HepG2 (cell line): Measurements from ENCODE around the gene INHA. TPM values are rescaled to one million over a fixed set of nuclear protein-coding genes. Genes with fewer than 3 reads are reported as not detected.

Source experiments
- ARID2 ChIP-seq: sonication (generic); formaldehyde crosslinking; IDR thresholded peaks from 2 replicates; pipeline ENCODE4 v1.8.1; 2022; ENCODE audit warnings: mild to moderate bottlenecking, missing genetic modification reagents, borderline replicate concordance
- EP300 ChIP-seq, 3 experiments: sonication (generic) in 1 of 3; formaldehyde crosslinking in 1 of 3; IDR thresholded peaks; 2 replicates each; pipeline versions ENCODE4 v1.5.1 to v1.6.1; 2011 to 2020; ENCODE audit warnings: low read depth in 2 of 3, low read length in 2 of 3, borderline replicate concordance in 1 of 3, improper control_type of control experiment in 1 of 3, mild to moderate bottlenecking in 1 of 3, missing genetic modification reagents in 1 of 3, moderate library complexity in 1 of 3
- GZF1 ChIP-seq: sonication (generic); formaldehyde crosslinking; IDR thresholded peaks from 2 replicates; pipeline ENCODE4 v1.5.1; 2020; ENCODE audit warnings: mild to moderate bottlenecking, missing genetic modification reagents
- HNF4G ChIP-seq, 2 experiments: sonication (generic) in 1 of 2; formaldehyde crosslinking in 1 of 2; IDR thresholded peaks; 2 replicates each; pipeline versions ENCODE4 v1.4.0 to v1.6.1; 2011 to 2020; ENCODE audit warnings: borderline replicate concordance in 2 of 2, low read depth in 2 of 2, mild to moderate bottlenecking in 2 of 2, low read length in 1 of 2, missing genetic modification reagents in 1 of 2, moderate library complexity in 1 of 2
- IRF2 ChIP-seq: IDR thresholded peaks from 2 replicates; pipeline ENCODE4 v1.6.1; 2018; ENCODE audit warnings: missing genetic modification reagents, missing compliant biosample characterization
- MAZ ChIP-seq, 2 experiments: sonication (generic) in 1 of 2; formaldehyde crosslinking in 1 of 2; IDR thresholded peaks; 2 replicates each; pipeline versions ENCODE4 v1.5.0 to v1.6.1; 2012 to 2020; ENCODE audit warnings: low read depth in 2 of 2, mild to moderate bottlenecking in 2 of 2, borderline replicate concordance in 1 of 2, improper control_type of control experiment in 1 of 2, low read length in 1 of 2, missing genetic modification reagents in 1 of 2, moderate library complexity in 1 of 2
- POLR2A ChIP-seq, 2 experiments: IDR thresholded peaks; 2 replicates each; pipeline ENCODE4 v1.6.1; 2011; ENCODE audit warnings: low read depth in 2 of 2, low read length in 2 of 2, mild to moderate bottlenecking in 1 of 2, moderate library complexity in 1 of 2; ENCODE audit not compliant: insufficient read depth in 1 of 2
- POLR2G ChIP-seq: fragments of 200-400 bp; formaldehyde crosslinking; IDR thresholded peaks from 2 replicates; pipeline ENCODE4 v1.6.1; 2018; ENCODE audit warnings: mild to moderate bottlenecking, low read depth, low read length, moderate library complexity
- SMARCE1 ChIP-seq: fragments of 450-650 bp; IDR thresholded peaks from 2 replicates; pipeline ENCODE4 v1.6.1; 2017; ENCODE audit warnings: borderline replicate concordance
- SNAPC2 ChIP-seq: sonication (generic); formaldehyde crosslinking; IDR thresholded peaks from 2 replicates; pipeline ENCODE4 v1.8.1; 2022; ENCODE audit warnings: mild to moderate bottlenecking, missing genetic modification reagents
- SP4 ChIP-seq: sonication (generic); formaldehyde crosslinking; IDR thresholded peaks from 2 replicates; pipeline ENCODE4 v1.8.1; 2023; ENCODE audit warnings: mild to moderate bottlenecking, missing genetic modification reagents
- YEATS2 ChIP-seq: sonication (generic); formaldehyde crosslinking; IDR thresholded peaks from 2 replicates; pipeline ENCODE4 v1.4.0; 2020; ENCODE audit warnings: missing genetic modification reagents, borderline replicate concordance
- YY1 ChIP-seq: IDR thresholded peaks from 2 replicates; pipeline ENCODE4 v1.6.1; 2011; ENCODE audit warnings: low read length, low read depth, moderate library complexity, mild to moderate bottlenecking; ENCODE audit not compliant: insufficient read depth, insufficient replicate concordance
- ZBTB1 ChIP-seq: sonication (generic); formaldehyde crosslinking; IDR thresholded peaks from 2 replicates; pipeline ENCODE4 v1.4.0; 2020; ENCODE audit warnings: missing genetic modification reagents, borderline replicate concordance
- ZHX1 ChIP-seq: sonication (generic); formaldehyde crosslinking; IDR thresholded peaks from 2 replicates; pipeline ENCODE4 v1.8.1; 2022; ENCODE audit warnings: low read depth, mild to moderate bottlenecking, missing genetic modification reagents
- ZNF264 ChIP-seq: sonication (generic); formaldehyde crosslinking; IDR thresholded peaks from 2 replicates; pipeline ENCODE4 v1.4.0; 2020; ENCODE audit warnings: missing genetic modification reagents
- ZNF441 ChIP-seq: sonication (generic); formaldehyde crosslinking; IDR thresholded peaks from 2 replicates; pipeline ENCODE4 v1.7.0; 2021; ENCODE audit warnings: missing genetic modification reagents, borderline replicate concordance
- ZNF501 ChIP-seq: sonication (generic); formaldehyde crosslinking; IDR thresholded peaks from 2 replicates; pipeline ENCODE4 v1.5.1; 2020; ENCODE audit warnings: mild to moderate bottlenecking, moderate library complexity, missing genetic modification reagents
- ZNF687 ChIP-seq: sonication (generic); formaldehyde crosslinking; IDR thresholded peaks from 2 replicates; pipeline ENCODE4 v1.5.1; 2020; ENCODE audit warnings: mild to moderate bottlenecking, missing genetic modification reagents, moderate library complexity
- polyA plus RNA-seq, 8 experiments: library from polyadenylated mRNA; depleted of rRNA in 3 of 8; stranded (reverse) in 7 of 8; unstranded in 1 of 8; fragments of >200 nt; fragmentation: Illumina TruSeq in 4 of 8; extraction: Trizol in 4 of 8; gene quantifications; 2 replicates each; pipeline versions ENCODE4 v1.2.1 to v1.2.3, GENCODE V29; 2011 to 2016; ENCODE audit warnings: low read depth in 4 of 8, missing spikeins in 1 of 8, mixed read lengths in 1 of 8; ENCODE audit not compliant: insufficient read depth in 1 of 8
- total RNA-seq, 5 experiments: library from RNA; depleted of rRNA; stranded (reverse); fragments of >200 nt; fragmentation: Illumina TruSeq; extraction: Trizol; gene quantifications; 2 replicates each; pipeline ENCODE4 v1.2.3, GENCODE V29; 2016; ENCODE audit warnings: low read depth in 1 of 5

INHA gene
- total and polyA plus RNA-seq, 2 of the 13 experiments (the other 11 are each of a cell fraction or from before 2014, with no cell fraction given), result 4.1 to 15.2 TPM

GRCh38 chr2:219545295-219545942 is 26.7 kb upstream of the INHA start (continued):
- TF ChIP-seq SMARCE1, result no peak
- 0 out of 2 replicates have a peak, but pooled peaks have one; percentile 14 for TF ChIP-seq MAZ (IDR thresholded peaks at IDR 0.05; ENCODE audit: borderline replicate concordance, low read depth, low read length)
- no peak for TF ChIP-seq MAZ (CRISPR knock-in tag; IDR thresholded peaks at IDR 0.05; ENCODE audit: low read depth)
- TF ChIP-seq ZNF264 (CRISPR knock-in tag), result no peak
- TF ChIP-seq POLR2G, result no peak
- TF ChIP-seq GZF1 (CRISPR knock-in tag), result no peak
- TF ChIP-seq ARID2 (CRISPR knock-in tag), result peak; percentile 43; the same call in 1 of the 2 replicates
- peak; percentile 58; the same call in 1 of the 2 replicates for TF ChIP-seq ZNF501 (CRISPR knock-in tag)
- peak; percentile 36; the same call in 1 of the 2 replicates for TF ChIP-seq SP4 (CRISPR knock-in tag)
- TF ChIP-seq ZNF687 (CRISPR knock-in tag), result peak; percentile 55
- TF ChIP-seq POLR2A (IDR thresholded peaks at IDR 0.05; ENCODE audit: insufficient read depth in 1 of 2, low read depth in 2 of 2, low read length in 2 of 2), result peak in 1 of 2 experiments; percentile 43; a peak in 1 of 4 replicates
- TF ChIP-seq YEATS2 (CRISPR knock-in tag), result no peak
- 0 out of 2 replicates have a peak, but pooled peaks have one; percentile 12 for TF ChIP-seq ZHX1 (CRISPR knock-in tag)
- no peak for TF ChIP-seq ZBTB1
- peak; percentile 5 for TF ChIP-seq YY1
- TF ChIP-seq ZNF441 (CRISPR knock-in tag), result no peak
- 0 out of 2 replicates have a peak, but pooled peaks have one; percentile 54 for TF ChIP-seq SNAPC2 (CRISPR knock-in tag)
- no peak for TF ChIP-seq IRF2 (CRISPR knock-in tag)
- peak; percentile 33; the same call in 1 of the 2 replicates for TF ChIP-seq HNF4G (IDR thresholded peaks at IDR 0.05; ENCODE audit: borderline replicate concordance, low read depth, low read length)
- no peak for TF ChIP-seq HNF4G (CRISPR knock-in tag; IDR thresholded peaks at IDR 0.05; ENCODE audit: borderline replicate concordance, low read depth)
- 0 out of 4 replicates have a peak, but pooled peaks of 1 of the 2 experiments have one; percentile 8 for TF ChIP-seq EP300 (IDR thresholded peaks at IDR 0.05; ENCODE audit: low read depth in 2 of 2, low read length in 2 of 2)
- TF ChIP-seq EP300 (CRISPR knock-in tag; IDR thresholded peaks at IDR 0.05; ENCODE audit: borderline replicate concordance), result no peak
